ENCODE data around the gene CAND1.
"Not testable (repeated sequence)": the region's sequence is repeated elsewhere in the genome, so short reads cannot be mapped to it uniquely, and the experiment has no call there.

Gene CAND1

DNA sequence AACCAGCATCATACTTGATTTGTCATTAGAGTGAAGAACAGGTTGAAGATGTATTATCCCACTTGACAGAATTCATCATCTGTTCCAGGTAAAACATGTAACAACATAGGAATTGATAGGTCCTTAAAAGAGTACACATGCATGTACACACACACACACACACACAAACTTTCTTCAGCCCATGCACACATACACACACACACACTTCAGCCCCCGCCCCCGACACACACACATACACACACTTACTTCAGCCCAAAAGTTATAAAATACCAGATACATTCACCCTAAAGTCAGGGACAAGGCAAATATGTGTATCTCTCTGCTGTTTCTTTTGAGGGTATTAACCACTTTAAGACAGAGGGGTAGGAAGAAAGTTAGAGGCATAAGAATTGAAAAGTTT lies 15.4 kb downstream of the CAND1 start:
- DNase-seq = no peak

DNA sequence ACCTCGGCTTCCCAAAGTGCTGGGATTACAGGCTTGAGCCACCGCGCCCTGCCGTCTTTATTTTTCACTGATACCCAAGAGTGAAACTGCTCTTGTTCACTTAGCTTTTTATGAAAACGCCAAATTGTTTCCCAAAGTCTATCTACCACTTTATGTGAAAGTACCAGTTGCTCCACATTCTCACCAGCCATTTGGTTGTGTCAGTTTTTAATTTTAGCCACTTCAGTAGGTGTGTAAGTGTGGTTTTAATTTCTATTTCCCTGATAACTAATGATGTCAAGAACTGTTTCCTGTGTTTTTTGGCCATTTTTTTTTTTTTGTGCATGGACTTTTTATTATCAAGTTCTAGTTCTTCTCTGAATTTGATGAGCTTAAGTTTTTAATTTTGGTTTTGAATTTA lies 17.1 kb downstream of the CAND1 start:
- DNase-seq = no peak

DNA sequence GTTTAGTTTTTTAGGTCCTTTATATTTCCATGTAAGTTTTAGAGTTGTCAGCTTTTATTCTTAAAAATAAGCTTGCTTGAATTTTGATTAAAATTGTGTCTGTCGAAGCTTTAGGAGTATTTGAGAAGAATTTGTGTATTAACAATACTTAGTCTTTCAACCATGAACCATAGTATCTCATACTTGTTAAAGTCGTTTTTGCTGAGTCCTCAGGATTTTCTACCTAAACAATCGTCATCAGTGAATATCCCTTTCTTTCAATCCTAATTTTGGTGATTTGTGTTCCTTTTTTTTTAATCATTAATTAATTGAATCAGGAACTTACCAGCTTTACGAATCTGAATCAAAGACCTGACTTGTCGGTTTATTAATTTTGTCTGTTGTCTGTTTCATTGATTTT lies 18.2 kb downstream of the CAND1 start:
- no peak for DNase-seq

DNA sequence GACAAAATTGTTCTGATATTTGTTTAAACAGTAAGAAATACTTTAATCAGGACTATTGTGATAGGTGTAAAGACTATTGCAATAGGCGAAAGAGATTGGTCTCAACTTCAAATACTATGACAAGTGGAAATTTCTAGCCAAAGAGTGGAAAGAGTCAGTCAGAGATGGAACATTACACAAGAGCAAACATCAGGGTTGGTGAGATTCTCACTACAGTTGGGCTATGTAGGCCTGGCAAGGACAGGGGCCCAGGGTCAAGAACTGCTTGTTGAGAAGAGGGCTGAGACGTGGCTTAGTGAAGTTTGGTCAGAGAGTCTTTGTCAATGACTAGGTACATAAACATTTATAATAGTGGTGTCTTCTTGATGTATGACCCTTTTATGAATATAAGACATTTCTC lies 19.4 kb downstream of the CAND1 start:
- DNase-seq = no peak

DNA sequence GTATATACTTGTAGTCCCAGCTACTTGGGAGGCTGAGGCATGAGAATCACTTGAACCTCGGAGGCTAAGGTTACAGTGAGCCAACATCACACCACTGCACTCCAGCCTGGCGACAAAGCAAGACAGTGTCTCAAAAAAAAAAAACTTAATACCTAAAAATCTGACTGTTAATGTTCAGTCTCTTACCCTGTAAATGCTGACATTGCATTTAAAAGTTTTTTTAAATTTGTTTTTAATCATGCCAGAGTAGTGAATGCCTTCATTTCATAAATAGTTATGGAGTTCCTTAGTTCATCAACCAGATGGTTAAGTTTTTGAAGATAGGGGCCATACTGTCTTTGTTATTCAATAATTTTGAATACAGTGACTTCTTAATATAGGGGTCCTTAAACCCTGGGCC lies 21.2 kb downstream of the CAND1 start:
- DNase-seq = no peak

DNA sequence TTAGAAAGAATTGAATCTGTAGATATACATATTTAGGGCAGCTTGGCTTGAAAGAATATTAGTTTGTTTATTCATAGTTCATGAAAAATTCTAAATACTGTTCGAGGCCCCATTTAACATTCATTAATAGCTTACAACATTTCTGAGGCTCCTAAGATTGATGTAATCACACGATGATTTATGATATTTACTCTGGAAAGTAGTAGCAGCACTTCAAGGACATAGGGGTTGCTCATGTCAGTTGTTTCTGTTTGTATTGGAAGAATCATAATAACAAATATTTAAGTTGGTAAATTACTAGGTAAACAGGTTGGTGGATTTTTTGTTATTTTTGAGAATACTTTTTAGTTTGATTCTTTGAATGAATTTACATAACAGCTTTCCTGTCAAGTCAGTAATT lies 30.4 kb downstream of the CAND1 start:
- no peak for DNase-seq

DNA sequence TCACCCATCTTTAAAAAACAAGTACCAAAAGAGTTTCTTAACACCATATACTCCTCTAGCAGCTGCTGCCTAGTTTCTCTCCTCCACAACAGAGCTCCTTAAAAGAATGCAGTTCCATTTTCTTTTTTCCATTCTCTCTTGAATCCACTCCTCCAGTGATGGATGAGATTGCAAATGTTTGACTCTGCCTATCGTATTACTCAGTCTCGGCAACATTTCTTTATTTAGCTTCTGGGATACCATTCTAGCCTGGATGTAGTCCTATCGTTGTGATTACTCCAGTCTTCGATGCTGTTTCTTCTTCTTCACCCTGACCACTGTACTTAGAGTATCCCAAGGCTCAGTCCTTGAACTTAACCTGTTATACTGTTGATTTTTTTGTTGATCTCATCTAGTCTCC lies 30.8 kb downstream of the CAND1 start:
- no peak for DNase-seq

DNA sequence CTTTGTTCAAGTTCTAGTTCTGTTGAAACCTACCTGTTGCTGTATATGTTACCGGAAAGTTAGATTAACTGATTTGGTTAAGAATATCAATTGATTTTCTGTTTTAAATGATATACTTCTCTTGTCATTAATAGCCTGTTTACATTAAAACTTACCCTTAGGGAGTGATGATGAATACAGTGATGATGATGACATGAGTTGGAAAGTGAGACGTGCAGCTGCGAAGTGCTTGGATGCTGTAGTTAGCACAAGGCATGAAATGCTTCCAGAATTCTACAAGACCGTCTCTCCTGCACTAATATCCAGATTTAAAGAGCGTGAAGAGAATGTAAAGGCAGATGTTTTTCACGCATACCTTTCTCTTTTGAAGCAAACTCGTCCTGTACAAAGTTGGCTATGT lies 33.0 kb downstream of the CAND1 start:
- DNase-seq = no peak

DNA sequence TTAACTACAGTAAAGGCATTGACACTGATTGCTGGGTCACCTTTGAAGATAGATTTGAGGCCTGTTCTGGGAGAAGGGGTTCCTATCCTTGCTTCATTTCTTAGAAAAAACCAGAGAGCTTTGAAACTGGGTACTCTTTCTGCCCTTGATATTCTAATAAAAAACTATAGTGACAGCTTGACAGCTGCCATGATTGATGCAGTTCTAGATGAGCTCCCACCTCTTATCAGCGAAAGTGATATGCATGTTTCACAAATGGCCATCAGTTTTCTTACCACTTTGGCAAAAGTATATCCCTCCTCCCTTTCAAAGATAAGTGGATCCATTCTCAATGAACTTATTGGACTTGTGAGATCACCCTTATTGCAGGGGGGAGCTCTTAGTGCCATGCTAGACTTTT lies 36.4 kb downstream of the CAND1 start:
- no peak for DNase-seq

DNA sequence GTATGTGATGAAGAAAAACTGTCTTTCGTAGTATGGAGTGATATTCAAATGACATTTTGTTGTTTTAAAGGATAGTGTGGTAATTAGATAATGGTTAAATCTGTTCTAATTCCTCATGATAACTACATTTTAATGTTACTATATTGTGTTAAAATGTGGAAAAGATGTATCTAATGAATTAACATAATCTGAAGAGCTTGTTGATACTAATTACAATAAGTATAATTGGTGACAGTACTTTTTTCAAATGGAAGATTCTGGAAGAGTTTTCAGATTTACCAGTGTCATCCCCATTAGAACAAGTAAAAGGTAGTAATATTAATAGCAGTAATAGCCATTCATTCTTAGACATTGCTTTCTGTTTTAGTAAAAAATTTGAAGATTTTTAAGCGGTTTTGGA lies 37.6 kb downstream of the CAND1 start:
- no peak for DNase-seq

DNA sequence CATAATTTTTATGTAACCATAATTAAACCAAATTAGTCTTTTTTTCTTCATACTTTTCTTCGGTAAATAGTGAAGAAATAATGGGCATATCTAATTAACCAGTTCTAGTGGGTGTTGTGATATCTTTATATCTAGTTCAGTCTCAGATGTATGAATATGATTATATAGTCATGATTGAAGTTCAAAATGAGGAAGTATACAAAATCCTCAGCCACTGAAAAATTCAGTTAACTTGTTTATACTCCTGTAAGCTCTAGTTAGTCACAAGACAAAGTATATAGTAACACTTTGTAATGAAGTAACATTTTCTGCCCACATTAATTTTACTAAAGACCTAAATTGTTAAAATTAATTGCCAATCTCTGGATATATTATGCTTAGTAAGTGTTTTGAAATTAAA lies 46.5 kb downstream of the CAND1 start:
- DNase-seq = no peak

DNA sequence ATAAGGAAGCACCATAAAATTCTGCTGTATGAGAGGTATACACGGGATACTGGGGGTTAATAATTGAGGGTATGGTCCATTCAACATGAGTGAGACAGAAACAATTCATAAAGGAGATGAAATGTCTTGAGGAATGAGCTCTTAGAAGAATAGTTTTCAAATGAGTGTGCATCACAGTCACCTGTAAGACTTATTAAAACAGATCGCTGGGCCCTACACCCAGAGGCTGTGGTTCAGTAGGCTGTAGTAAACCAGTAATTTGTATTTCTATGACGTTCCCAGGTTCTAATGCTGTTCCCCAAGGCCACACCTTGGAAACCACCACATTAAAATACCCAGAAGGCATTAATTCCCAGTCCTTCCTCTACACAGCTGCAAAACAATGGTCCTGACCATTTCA lies 49.6 kb downstream of the CAND1 start:
- no peak for DNase-seq

DNA sequence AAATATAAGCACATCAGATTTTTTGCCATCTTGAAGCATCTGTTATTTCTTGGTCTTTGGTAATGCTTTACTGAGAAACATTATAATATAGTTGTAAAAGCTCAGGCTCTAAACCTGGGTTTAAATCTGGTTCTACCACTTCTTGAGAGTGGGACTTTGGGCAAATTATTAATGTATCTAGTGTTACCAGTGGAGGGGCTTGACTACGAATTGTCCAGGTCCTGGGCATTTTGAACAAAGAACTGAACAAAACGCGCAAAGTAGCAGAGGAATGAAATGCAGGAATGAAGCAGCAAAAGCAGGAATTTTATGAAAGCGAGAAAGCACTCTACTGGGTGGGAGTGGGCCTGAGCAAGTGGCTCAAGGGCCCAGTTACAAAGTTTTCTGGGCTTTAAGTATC lies 50.8 kb downstream of the CAND1 start:
- DNase-seq = no peak

DNA sequence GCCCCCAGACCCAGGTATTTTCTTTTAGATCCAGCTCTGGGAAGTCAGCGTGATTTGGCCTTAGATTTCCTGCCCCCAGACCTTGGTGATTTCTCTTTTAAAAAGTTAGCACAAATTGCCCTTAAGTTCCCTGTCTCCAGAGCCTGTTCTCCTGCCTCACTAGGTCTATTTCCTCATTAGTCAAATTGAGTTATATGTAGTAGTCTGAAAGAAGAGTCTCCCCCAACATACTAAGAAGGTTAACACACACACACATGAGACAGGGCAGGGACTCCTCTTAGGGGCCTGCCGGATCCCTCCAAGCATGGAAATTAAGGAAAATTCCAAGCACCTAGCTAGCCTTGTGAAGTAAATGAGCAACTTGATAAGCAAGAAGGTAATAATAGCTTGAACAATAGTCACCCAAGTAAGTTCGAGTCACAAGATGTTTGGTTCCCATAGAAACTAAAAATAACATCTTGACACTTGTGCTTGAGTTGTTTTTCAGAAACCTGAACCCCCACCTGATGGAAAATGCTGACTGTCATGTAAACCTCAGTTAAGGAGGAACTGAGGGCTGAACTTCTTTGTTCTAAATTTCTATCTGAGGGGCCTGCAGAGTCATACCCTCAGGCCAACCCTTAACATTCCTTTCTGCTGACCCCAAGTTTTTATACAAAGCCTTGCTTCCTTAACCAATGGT lies 51.6 kb downstream of the CAND1 start:
- DNase-seq = no peak

DNA sequence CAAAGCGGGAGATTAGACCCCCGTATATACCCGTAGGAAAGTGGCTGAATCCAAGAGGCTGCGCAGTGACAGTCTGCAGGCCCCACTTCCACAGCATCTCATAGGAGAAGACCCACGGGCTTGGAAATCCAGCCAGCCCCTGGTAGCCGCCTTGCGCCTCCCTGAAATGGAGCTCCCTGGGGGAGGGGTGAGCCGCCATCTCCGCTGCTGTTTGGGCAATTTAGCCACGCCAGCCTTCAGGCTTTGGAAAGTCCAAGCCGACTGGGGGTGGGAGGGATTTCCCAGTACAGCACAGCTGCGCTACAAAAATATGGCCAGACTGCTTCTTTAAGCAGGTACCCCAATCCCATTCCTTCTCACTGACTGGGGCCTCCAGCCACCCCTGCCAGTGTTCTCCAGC lies 53.4 kb downstream of the CAND1 start:
- no peak for DNase-seq

DNA sequence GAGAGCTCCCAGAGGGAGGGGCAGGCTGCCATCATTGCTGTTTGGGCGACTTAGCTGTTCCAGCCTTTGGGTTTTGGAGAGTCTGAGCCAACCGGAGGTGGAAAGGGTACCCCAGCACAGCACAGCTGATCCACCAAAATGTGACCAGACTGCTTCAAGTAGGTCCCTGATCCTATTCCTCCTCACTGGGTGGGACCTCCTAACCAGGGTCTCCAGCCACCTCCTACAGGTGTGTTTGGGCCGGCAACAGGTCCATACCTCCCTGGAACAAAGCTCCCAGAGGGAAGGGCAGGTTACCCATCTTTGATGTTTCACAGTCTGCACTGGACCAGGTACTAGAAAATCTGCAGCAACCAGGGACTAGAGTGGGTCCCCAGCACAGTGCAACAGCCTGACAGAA lies 53.8 kb downstream of the CAND1 start:
- DNase-seq = no peak

DNA sequence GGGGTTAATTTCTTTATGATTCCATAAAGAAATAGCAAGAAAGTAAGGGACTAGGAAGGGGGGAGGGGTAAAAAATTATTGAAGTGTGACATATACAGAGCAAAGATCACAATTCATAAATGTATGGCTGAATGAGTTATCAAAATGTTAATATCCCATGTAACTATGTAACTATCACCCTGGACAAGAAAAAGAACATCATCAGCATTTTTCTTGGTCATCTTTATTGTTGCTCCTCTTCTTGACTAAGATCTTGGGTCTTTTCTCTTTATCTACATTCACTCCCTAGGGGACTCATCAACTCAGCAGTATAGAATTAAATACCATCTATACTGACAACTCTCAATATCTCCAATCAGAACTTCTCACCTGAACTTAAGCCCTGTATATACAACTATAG lies 57.5 kb downstream of the CAND1 start:
- DNase-seq = no peak

DNA sequence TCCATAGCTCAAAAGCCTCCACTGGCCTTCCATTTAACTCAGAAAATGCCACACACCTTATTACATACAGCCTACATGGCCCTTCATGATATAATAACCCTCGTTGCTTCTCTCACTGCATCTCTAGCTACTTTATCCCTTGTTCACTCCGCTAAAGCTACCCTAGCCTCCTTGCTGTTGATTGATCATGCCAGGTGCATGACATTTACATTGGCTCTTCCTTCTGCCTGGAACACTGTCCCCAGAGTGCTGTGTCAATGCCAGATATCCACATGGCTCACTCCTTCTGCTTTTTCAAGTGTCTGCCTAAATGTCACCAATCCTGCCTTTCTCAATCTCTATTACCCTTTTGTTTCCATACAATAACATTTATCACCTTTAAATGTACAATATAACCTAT lies 58.3 kb downstream of the CAND1 start:
- DNase-seq = no peak

DNA sequence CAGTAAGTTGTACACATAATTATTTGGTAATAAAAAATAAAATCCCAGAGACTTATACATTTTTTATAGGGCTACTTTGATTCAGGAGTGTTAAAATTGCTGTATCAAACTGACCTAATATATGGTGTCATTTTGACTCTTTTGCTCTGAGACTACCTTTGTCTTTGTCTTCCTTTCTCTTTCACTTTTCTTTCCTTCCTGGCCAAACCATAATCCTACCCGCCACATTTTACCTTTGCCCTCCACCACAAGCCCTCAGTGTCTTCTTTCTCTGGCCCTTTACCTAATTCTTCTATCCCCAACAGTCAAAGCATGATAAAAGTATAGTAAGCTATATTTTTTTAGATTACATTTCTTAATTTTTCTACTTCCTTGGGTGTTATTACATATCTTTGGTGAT lies 62.0 kb downstream of the CAND1 start:
- DNase-seq = no peak

DNA sequence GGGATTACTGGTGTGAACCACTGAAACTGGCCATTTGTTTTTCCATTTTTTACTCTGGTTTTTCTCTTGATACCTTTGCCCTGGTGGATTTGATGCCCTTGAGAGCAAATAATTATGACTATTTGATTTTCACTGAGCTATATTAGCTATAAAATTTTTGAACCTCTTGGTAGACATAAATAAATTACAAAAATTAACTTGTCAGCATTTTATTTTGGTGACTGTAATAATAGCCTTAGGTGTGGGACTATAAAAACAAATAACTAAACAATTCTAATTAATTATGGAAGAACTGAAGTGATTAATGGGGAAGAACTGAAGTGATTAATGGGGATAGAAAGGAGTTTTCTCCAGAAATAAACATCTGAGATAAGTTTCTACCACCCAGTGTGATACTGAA lies 62.7 kb downstream of the CAND1 start:
- DNase-seq = no peak

DNA sequence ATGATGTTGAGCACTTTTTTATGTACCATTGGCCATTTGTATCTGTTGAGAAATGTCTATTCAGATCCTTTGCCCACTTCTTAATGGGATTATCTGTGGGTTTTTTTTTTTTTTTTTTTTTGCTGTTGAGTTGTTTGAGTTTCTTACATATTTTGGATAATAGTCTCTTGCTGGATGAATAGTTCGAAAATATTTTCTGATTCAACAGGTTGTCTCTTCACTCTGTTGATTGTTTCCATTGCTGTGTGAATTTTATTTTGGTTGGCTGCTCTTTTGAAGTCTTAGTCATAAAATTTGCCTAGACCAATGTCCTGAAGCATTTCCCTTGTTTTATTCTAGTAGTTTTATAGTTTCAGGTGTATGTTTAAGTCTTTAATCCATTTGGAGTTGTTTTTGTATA lies 64.5 kb downstream of the CAND1 start:
- no peak for DNase-seq

DNA sequence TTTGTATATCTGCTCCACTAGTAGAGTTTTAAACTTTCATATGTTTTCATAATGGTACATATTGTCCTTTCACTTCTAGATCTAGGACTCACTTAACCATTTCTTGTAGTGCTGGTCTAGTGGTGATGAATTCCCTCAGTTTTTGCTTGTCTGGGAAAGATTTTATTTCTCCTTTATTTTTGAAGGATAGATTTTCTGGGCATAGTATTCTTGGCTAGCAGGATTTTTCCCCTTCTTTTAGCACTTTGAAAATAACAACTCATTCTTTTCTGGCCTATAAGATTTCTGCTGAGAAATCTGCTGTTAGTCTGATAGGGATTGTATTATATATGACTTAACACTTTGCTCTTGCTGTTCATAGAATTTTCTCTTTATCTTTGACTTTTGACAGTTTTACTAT lies 69.3 kb downstream of the CAND1 start:
- no peak for DNase-seq

DNA sequence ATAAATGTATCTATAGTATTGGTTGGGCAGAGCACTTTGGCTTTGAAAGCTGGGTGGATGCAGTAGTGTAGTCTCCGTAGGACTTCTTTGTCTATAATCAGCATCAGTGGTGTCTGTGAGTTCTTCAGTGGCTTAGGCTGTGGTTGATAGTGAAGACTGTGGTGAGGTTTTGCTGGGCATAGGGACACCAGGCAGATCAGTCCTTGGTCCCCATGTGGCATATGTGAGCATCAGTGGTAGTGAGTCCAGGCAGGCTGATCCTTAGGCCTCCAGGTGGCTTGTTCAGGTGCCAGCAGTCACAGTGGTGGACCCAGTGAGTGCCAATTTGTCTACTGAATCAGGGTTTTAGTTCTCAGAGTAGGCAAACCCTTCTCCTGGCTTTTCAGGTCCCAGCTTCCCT lies 70.4 kb downstream of the CAND1 start:
- DNase-seq = no peak

DNA sequence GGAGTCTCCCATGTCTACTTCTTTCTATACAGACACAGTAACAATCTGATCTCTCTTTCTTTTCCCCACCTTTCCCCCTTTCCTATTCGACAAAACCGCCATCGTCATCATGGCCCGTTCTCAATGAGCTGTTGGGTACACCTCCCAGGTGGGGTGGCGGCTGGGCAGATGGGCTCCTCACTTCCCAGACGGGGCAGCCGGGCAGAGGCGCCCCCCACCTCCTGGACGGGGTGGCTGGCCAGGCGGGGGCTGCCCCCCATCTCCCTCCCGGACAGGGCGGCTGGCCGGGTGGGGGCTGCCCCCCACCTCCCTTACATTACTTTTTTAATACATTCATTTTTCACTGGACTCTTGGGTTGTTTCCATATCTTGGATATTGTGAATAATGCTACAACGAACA lies 71.9 kb downstream of the CAND1 start:
- not testable (repeated sequence) for DNase-seq

DNA sequence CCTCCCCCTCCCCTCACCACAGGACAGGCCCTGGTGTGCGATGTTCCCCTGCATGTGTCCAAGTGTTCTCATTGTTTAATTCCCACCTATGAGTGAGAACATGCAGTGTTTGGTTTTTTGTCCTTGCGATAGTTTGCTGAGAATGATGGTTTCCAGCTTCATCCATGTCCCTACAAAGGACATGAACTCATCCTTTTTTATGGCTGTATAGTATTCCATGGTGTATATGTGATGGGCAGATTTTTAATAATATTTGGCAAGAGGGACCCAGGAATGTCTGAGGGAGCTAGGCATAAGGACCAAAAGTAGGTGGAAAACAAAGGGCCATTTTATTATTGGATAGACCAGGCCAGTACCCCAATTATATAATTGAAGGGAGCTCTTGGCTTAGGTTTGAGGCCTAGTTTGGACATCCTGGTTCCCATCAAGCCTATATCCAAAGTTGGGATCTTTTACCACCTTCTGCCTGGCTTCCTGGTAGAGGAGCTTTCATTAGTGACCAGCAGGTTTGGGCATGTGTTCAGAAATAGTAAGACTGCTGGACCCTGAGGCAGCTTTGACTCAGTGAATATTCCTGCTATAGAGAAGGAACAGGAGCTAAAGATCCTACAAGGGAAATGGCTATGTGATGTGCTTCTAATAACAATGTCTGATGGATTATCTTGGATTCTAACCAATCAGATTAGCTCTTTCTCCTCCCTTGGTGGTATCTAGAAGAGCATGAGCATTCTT lies 76.0 kb downstream of the CAND1 start:
- no peak for DNase-seq

All from NCI-H1105 (cell line).